Panc1 (cell line): ENCODE data around the gene GATD1.

Source experiments
- CTCF ChIP-seq: fragments of 450-650 bp; IDR thresholded peaks from 2 replicates; pipeline ENCODE4 v1.5.1; 2017; ENCODE audit warnings: mild to moderate bottlenecking
- POLR2AphosphoS5 ChIP-seq: IDR thresholded peaks from 2 replicates; pipeline ENCODE4 v1.6.1; 2012; ENCODE audit warnings: mild to moderate bottlenecking, low read depth, low read length, moderate library complexity
- REST ChIP-seq, 2 experiments: IDR thresholded peaks; 2 replicates each; pipeline ENCODE4 v1.6.1; 2011 to 2012; ENCODE audit warnings: low read depth in 2 of 2, control low read depth in 1 of 2, low read length in 1 of 2, mild to moderate bottlenecking in 1 of 2, moderate library complexity in 1 of 2; ENCODE audit not compliant: insufficient read depth in 1 of 2
- SIN3A ChIP-seq: IDR thresholded peaks from 2 replicates; pipeline ENCODE4 v1.6.1; 2012; ENCODE audit warnings: low read depth, mild to moderate bottlenecking, low read length, moderate library complexity, borderline replicate concordance; ENCODE audit not compliant: insufficient read depth
- TCF7L2 ChIP-seq: IDR thresholded peaks from 2 replicates; pipeline ENCODE4 v1.6.1; 2011; ENCODE audit warnings: mild to moderate bottlenecking, low read depth, low read length, inconsistent platforms

GRCh38 chr11:733072-733471, 44.2 kb downstream of the GATD1 start:
- TF ChIP-seq CTCF (no peak), REST (IDR thresholded peaks at IDR 0.05; ENCODE audit: insufficient read depth in 1 of 2, low read depth in 2 of 2, low read length in 1 of 2) (no peak), SIN3A (no peak), POLR2AphosphoS5 (no peak), TCF7L2 (no peak)
